ENCODE measurements around the gene GET4. TPM values are rescaled to one million over a fixed set of nuclear protein-coding genes. Genes with fewer than 3 reads are reported as not detected.
A peak's percentile ranks its signal among the peaks of the same experiment; 100 is the strongest.

GET4 gene
- total and polyA plus RNA-seq, 2 of the 4 experiments (the other 2 are of a cell fraction): 11.3 to 30.9 TPM

DNA sequence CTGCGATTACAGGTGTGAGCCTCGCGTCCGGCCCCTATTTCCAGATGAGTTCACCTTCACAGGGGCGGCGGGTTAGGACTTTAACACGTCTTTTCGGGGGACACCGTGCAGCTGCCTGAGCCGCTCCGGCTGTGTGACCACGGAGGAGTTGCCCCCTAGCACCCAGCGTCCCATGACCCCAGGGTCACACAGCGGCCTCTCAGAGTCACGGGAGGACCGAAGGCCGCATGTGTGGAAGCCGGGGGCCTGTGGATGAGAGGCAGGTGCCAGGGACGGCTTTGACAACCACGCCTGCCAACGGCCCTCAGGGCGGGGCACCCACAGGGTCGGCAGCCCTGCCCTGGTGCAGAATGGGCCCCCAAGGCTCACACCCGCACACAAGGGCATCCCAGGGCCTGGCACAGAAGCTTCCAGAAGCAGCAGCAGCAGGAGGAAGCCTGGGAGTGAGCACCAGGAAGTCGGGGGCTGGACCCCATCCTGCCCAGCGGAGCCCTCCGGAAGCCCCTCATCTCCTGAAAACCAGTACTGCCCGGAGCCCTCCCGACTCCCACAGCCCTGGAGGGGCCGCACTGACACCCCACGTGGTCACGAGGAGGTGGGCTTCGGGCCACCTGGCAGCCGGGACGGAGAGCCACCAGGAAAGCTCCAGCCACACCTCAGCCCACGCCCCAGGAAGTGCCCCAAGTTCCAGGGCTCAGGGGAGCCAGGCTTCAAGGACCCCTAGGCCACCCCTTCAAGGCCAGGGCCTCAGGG is 45.4 kb downstream of the GET4 start:
- Histone ChIP-seq H2AK9ac (replicated peaks; ENCODE audit: low read depth, low read length, poor library complexity) (peak overlapping the region; percentile 28), H3K4me3 (ENCODE audit: insufficient read depth, low read depth, low read length) (no peak overlapping the region), H3K14ac (replicated peaks; ENCODE audit: low read depth, low read length) (no peak overlapping the region), H3K56ac (ENCODE audit: extremely low read depth, insufficient read depth, low read length) (no peak overlapping the region), H3K4ac (ENCODE audit: low read depth, low read length) (no peak overlapping the region), H2AK5ac (ENCODE audit: low read depth, low read length) (no peak overlapping the region), H4K91ac (ENCODE audit: insufficient read depth, low read depth, low read length) (no peak overlapping the region), H4K5ac (ENCODE audit: low read depth, low read length) (no peak overlapping the region), H2BK120ac (ENCODE audit: low read depth, low read length) (no peak overlapping the region), H3K27me3 (ENCODE audit: control insufficient read depth, insufficient read depth, low read length) (no peaks in the 10 kb centered on the region), H2BK15ac (ENCODE audit: low read depth, low read length) (no peak overlapping the region), H3K27ac (ENCODE audit: insufficient read depth, low read length) (no peak overlapping the region), H4K8ac (ENCODE audit: low read depth in 2 of 2, low read length in 2 of 2) (no peak overlapping the region), H4K20me1 (ENCODE audit: insufficient read depth, low read length) (no peaks in the 10 kb centered on the region), H3K23ac (ENCODE audit: low read depth, low read length) (no peak overlapping the region), H2BK20ac (ENCODE audit: low read depth, low read length) (no peak overlapping the region), H3K79me1 (ENCODE audit: low read depth in 1 of 2, low read length in 2 of 2) (no peaks in the 10 kb centered on the region), H3K9me1 (ENCODE audit: insufficient read depth, low read length) (no peaks in the 10 kb centered on the region), H2BK5ac (ENCODE audit: low read depth, low read length, poor library complexity, severe bottlenecking) (no peak overlapping the region), H3K4me2 (ENCODE audit: low read depth, low read length) (no peak overlapping the region), H3K4me1 (ENCODE audit: control insufficient read depth, insufficient read depth, low read length) (peaks cover 7% of the 10 kb centered on the region), H3K9ac (ENCODE audit: low read depth, low read length) (no peak overlapping the region), H3K18ac (ENCODE audit: low read depth, low read length) (no peak overlapping the region), H3K9me3 (ENCODE audit: control insufficient read depth, insufficient read depth, low read length) (no peaks in the 10 kb centered on the region), H2AFZ (replicated peaks; ENCODE audit: low read length, poor library complexity) (peak overlapping the region; percentile 11), H3K36me3 (ENCODE audit: control insufficient read depth, insufficient read depth, low read length) (no peaks in the 10 kb centered on the region)
- ChIA-PET POLR2A (ENCODE audit: unreplicated experiment) (no interaction called here), CTCF (no interaction called here)
- dilution Hi-C loops (cut with HindIII; ENCODE audit: low sequenced_read_pairs, unreplicated experiment): no loop called here
- no TSS peak for BruUV-seq (replicated peaks)
- ATAC-seq (ENCODE audit: low read depth) (no peak), DNase-seq (no peak)
- intact Hi-C loops (cut with micrococcal nuclease): no loop called here
- 86% methylated on average over 15 of the region's 36 CpGs; no CpG with 5 or more reads in 1 of the 2 experiments for WGBS, 2 experiments (ENCODE audit: extremely low coverage in 2 of 2, insufficient read length in 1 of 2)
- in situ Hi-C loops (cut with MboI; ENCODE audit: low sequenced_read_pairs): no loop called here
- no peak for TF ChIP-seq CEBPB (IDR thresholded peaks at IDR 0.05; ENCODE audit: low read depth, low read length)
- TF ChIP-seq RCOR1 (IDR thresholded peaks at IDR 0.05; ENCODE audit: insufficient replicate concordance, low read length): no peak
- TF ChIP-seq, protein P1, sequence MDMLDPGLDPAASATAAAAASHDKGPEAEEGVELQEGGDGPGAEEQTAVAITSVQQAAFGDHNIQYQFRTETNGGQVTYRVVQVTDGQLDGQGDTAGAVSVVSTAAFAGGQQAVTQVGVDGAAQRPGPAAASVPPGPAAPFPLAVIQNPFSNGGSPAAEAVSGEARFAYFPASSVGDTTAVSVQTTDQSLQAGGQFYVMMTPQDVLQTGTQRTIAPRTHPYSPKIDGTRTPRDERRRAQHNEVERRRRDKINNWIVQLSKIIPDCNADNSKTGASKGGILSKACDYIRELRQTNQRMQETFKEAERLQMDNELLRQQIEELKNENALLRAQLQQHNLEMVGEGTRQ (IDR thresholded peaks at IDR 0.05; ENCODE audit: low read depth, low read length): no peak
- no peak for TF ChIP-seq MAFK (IDR thresholded peaks at IDR 0.05; ENCODE audit: low read depth, low read length)
- no peak for TF ChIP-seq FOS (IDR thresholded peaks at IDR 0.05; ENCODE audit: low read depth, low read length)
- no peak for TF ChIP-seq SMC3 (IDR thresholded peaks at IDR 0.05; ENCODE audit: low read depth, low read length)
- no peak for TF ChIP-seq MAZ (IDR thresholded peaks at IDR 0.05; ENCODE audit: borderline replicate concordance, low read depth, low read length)
- no peak for TF ChIP-seq RFX5 (IDR thresholded peaks at IDR 0.05; ENCODE audit: low read depth, low read length)
- TF ChIP-seq BHLHE40 (IDR thresholded peaks at IDR 0.05; ENCODE audit: low read depth, low read length): no peak
- TF ChIP-seq RAD21 (IDR thresholded peaks at IDR 0.05; ENCODE audit: low read length): no peak
- TF ChIP-seq CHD1 (IDR thresholded peaks at IDR 0.05; ENCODE audit: low read depth, low read length): no peak
- TF ChIP-seq NFE2L2 (IDR thresholded peaks at IDR 0.05; ENCODE audit: low read depth, low read length): no peak

All from IMR-90 (cell line).